BE2C (cell line): ENCODE results near the gene SLC17A8.

Source experiments
- DNase-seq: peaks from one replicate; pipeline ENCODE4 v3.0.0-alpha.2; 2020
- H3K27me3 ChIP-seq: fragments of 250-450 bp; sonication (Bioruptor Pico); 2 replicates; pipeline ENCODE4 v1.5.1; 2020; ENCODE audit warnings: mild to moderate bottlenecking
- H3K36me3 ChIP-seq: fragments of 250-450 bp; sonication (Bioruptor Pico); 2 replicates; pipeline ENCODE4 v1.5.1; 2020; ENCODE audit warnings: mild to moderate bottlenecking
- H3K4me1 ChIP-seq: fragments of 250-450 bp; sonication (Bioruptor Pico); 2 replicates; pipeline ENCODE4 v1.5.1; 2020
- H3K4me3 ChIP-seq: 2 replicates; pipeline ENCODE4 v1.5.1; 2011; ENCODE audit warnings: low read depth, low read length
- H3K9me3 ChIP-seq: fragments of 250-450 bp; sonication (Bioruptor Pico); 2 replicates; pipeline ENCODE4 v1.5.1; 2020
- TF ChIP-seq, protein P1 (sequence below): IDR thresholded peaks from 2 replicates; pipeline ENCODE4 v1.5.1; 2012; ENCODE audit warnings: mild to moderate bottlenecking, low read depth, low read length

Gene SLC17A8

DNA sequence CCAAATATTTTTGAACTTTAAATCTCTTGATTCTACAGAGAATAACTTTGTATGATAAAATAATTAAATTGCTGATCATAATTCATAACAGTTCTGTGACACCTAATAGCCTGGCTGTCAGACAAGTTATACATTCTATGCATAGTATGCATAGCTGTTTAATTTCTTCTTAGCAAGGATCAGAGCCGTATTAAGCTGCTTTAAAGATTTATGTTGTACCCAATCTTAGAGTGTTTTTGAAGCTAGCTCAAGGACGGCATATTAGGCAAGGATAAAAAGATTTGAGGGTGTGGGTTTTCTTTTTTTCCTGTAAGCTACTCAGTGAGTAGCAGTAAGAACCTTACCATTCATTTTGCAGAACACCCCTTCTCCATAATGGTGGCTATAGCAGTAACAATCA lies 45.9 kb downstream of the SLC17A8 start:
- TF ChIP-seq, protein P1, sequence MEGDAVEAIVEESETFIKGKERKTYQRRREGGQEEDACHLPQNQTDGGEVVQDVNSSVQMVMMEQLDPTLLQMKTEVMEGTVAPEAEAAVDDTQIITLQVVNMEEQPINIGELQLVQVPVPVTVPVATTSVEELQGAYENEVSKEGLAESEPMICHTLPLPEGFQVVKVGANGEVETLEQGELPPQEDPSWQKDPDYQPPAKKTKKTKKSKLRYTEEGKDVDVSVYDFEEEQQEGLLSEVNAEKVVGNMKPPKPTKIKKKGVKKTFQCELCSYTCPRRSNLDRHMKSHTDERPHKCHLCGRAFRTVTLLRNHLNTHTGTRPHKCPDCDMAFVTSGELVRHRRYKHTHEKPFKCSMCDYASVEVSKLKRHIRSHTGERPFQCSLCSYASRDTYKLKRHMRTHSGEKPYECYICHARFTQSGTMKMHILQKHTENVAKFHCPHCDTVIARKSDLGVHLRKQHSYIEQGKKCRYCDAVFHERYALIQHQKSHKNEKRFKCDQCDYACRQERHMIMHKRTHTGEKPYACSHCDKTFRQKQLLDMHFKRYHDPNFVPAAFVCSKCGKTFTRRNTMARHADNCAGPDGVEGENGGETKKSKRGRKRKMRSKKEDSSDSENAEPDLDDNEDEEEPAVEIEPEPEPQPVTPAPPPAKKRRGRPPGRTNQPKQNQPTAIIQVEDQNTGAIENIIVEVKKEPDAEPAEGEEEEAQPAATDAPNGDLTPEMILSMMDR = no peak
- no peaks in the 10 kb centered on the region for H3K36me3 ChIP-seq
- no peaks in the 10 kb centered on the region for H3K27me3 ChIP-seq
- no peaks in the 10 kb centered on the region for H3K9me3 ChIP-seq
- DNase-seq = no peak
- H3K4me3 ChIP-seq = no peak overlapping the region
- no peaks in the 10 kb centered on the region; the same call in 1 of the 2 replicates for H3K4me1 ChIP-seq

DNA sequence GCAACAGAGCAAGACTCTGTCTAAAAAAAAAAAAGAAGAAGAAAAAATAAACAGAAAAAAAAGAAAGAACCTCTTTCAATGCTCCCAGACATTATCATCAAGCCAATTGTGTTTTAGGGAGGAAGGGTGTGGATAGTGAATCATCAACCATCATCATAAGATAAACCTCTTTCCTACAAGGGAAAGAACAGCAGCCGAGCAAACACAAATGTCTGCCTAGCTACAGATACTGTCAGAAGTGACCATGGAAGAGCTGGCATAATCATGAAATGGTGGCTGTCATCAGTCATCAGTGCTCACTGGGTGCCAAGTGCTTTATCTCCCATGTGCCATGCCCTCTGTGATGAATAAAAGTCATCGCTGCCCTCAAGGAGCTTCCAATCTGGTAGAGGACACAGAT lies 46.6 kb downstream of the SLC17A8 start:
- Histone ChIP-seq H3K9me3 (no peaks in the 10 kb centered on the region), H3K36me3 (no peaks in the 10 kb centered on the region), H3K4me3 (no peak overlapping the region), H3K4me1 (no peaks in the 10 kb centered on the region; the same call in 1 of the 2 replicates), H3K27me3 (no peaks in the 10 kb centered on the region)
- no peak for DNase-seq
- TF ChIP-seq, protein P1 = no peak

DNA sequence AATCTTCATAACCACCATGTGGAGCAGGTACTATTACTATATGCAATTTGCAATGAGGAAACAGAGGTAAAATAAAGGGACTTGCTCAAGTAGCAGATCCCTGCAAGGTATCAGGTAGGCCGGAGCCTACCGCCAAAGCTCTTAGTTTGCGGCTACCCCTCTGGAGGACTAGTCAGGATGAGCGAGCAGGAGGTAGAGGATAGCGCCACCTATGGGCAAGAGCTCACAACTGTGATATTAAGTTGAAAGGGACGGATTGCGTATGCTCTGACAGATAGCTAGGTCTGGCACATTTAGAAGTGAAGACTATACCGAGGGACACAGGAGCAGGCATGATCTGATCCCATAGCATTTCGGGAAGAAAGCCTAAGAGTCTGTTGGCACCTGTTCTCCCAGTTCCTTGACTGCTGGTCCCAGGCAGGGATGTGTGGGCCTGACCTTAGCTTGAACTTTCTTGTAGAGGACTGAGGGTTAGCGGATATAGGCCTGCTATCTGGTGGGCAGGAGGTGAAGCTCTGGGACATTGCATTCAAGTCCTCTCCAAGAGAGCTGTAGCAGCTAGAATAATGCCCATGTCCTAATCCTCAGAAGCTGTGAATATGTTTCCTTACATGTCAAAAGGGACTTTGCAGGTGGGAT lies 48.0 kb downstream of the SLC17A8 start:
- Histone ChIP-seq H3K4me3 (no peak overlapping the region), H3K27me3 (no peaks in the 10 kb centered on the region), H3K4me1 (no peaks in the 10 kb centered on the region), H3K36me3 (no peaks in the 10 kb centered on the region), H3K9me3 (no peaks in the 10 kb centered on the region)
- TF ChIP-seq, protein P1 = peak; percentile 77
- DNase-seq = peak; percentile 65

DNA sequence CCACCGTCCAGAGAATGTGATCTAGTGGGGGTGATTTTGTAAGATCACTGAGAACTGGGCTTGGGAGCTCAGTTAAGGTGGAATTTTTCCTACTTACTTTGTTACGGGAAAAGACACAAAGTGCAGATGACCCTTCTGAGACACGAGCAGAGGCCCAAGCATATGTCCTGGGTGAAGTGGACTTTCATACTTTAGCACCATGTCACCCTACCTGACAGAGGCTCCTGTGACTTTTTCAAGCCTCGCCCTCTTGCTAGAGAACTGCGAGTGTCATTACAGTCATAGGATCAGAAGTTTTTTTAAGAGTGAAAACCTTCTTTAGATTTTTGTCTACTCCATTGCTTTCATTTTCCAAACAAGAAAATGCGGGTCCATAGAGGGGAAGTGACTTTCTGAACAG lies 56.1 kb downstream of the SLC17A8 start:
- no peaks in the 10 kb centered on the region for H3K4me1 ChIP-seq
- TF ChIP-seq, protein P1 = no peak
- H3K27me3 ChIP-seq = no peaks in the 10 kb centered on the region
- H3K9me3 ChIP-seq = no peaks in the 10 kb centered on the region
- H3K4me3 ChIP-seq = no peak overlapping the region
- no peak for DNase-seq
- H3K36me3 ChIP-seq = no peaks in the 10 kb centered on the region

DNA sequence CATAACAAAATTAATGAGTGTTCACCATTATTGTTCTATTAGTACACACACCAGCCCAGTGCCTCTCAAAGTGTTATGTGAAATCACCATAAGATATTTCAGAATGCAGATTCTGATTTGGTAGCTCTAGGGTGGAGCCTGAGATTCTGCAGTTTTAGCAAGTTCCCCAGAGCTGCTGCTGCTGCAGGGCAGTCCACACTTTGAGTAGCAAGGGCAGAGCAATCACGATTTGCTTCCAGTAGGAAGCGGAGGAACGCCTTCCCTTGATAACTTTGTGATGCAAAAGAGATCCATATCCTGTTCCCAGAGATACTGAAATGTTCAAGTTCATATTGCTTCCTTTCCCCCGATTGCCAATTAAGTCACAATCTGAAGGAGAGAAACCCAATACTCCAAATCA lies 57.9 kb downstream of the SLC17A8 start:
- Histone ChIP-seq H3K4me3 (no peak overlapping the region), H3K27me3 (no peaks in the 10 kb centered on the region), H3K36me3 (no peaks in the 10 kb centered on the region), H3K4me1 (no peaks in the 10 kb centered on the region), H3K9me3 (no peaks in the 10 kb centered on the region)
- TF ChIP-seq, protein P1 = no peak
- DNase-seq = no peak

DNA sequence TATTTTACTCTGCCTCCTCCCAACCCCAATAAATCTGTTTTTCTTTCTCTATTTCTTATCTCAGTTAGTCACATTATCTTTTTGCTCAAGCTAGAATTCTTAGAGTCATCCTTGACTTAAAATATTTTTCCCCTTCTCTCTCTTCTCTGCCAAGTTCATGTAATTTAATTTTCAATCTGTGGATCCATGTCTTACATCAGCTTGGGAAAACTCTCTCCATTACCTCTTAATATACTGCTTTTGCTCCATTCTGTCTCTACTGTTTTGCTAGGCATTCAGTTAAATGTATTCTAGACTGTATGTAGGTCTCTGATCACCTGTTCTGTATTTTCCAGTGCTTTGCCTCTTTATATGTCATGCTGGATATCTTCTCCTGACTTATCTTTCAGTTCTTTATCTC lies 65.8 kb downstream of the SLC17A8 start:
- TF ChIP-seq, protein P1 = no peak
- 0 out of 2 replicates have a peak, but pooled peaks cover 2% of the 10 kb centered on the region for H3K27me3 ChIP-seq
- no peaks in the 10 kb centered on the region for H3K36me3 ChIP-seq
- no peaks in the 10 kb centered on the region for H3K4me1 ChIP-seq
- DNase-seq = no peak
- H3K4me3 ChIP-seq = no peak overlapping the region
- no peaks in the 10 kb centered on the region for H3K9me3 ChIP-seq
